Measurements from ENCODE around the gene POU6F2. TPM values are rescaled to one million over a fixed set of nuclear protein-coding genes. Genes with fewer than 3 reads are reported as not detected.

The POU6F2 gene
- total and polyA plus RNA-seq, 2 of the 4 experiments (the other 2 are of a cell fraction): not detected

GRCh38 chr7:39270018-39270417, 292.3 kb downstream of the POU6F2 start:
- no peak overlapping the region for H2BK5ac ChIP-seq (ENCODE audit: low read depth, low read length, poor library complexity, severe bottlenecking)
- ChIA-PET CTCF (no interaction called here), POLR2A (ENCODE audit: unreplicated experiment) (no interaction called here)
- DNase-seq (no peak), ATAC-seq (ENCODE audit: low read depth) (no peak)
- 53% methylated on average over 3 of the region's 5 CpGs; no CpG with 5 or more reads in 1 of the 2 experiments for WGBS, 2 experiments (ENCODE audit: extremely low coverage in 2 of 2, insufficient read length in 1 of 2)
- H3K9ac ChIP-seq (ENCODE audit: low read depth, low read length): no peak overlapping the region
- H3K79me1 ChIP-seq (ENCODE audit: low read depth in 1 of 2, low read length in 2 of 2): no peaks in the 10 kb centered on the region
- no peaks in the 10 kb centered on the region for H3K27me3 ChIP-seq (ENCODE audit: control insufficient read depth, insufficient read depth, low read length)
- no peak overlapping the region for H3K4ac ChIP-seq (ENCODE audit: low read depth, low read length)
- H3K4me2 ChIP-seq (ENCODE audit: low read depth, low read length): no peak overlapping the region
- H3K9me1 ChIP-seq (ENCODE audit: insufficient read depth, low read length): no peaks in the 10 kb centered on the region
- H3K36me3 ChIP-seq (ENCODE audit: control insufficient read depth, insufficient read depth, low read length): no peaks in the 10 kb centered on the region
- H3K56ac ChIP-seq (ENCODE audit: extremely low read depth, insufficient read depth, low read length): no peak overlapping the region
- dilution Hi-C loops (cut with HindIII; ENCODE audit: low sequenced_read_pairs, unreplicated experiment): no loop called here
- no peak overlapping the region for H4K8ac ChIP-seq (ENCODE audit: low read depth in 2 of 2, low read length in 2 of 2)
- in situ Hi-C loops (cut with MboI; ENCODE audit: low sequenced_read_pairs): no loop called here
- no peak overlapping the region for H3K23ac ChIP-seq (ENCODE audit: low read depth, low read length)
- no peak overlapping the region for H2AFZ ChIP-seq (replicated peaks; ENCODE audit: low read length, poor library complexity)
- no peak overlapping the region for H2BK120ac ChIP-seq (ENCODE audit: low read depth, low read length)
- no peak overlapping the region for H3K14ac ChIP-seq (replicated peaks; ENCODE audit: low read depth, low read length)
- no peak overlapping the region for H3K18ac ChIP-seq (ENCODE audit: low read depth, low read length)
- H2AK9ac ChIP-seq (replicated peaks; ENCODE audit: low read depth, low read length, poor library complexity): no peak overlapping the region
- no peak overlapping the region for H4K91ac ChIP-seq (ENCODE audit: insufficient read depth, low read depth, low read length)
- H2BK20ac ChIP-seq (ENCODE audit: low read depth, low read length): no peak overlapping the region
- H3K4me1 ChIP-seq (ENCODE audit: control insufficient read depth, insufficient read depth, low read length): no peaks in the 10 kb centered on the region
- no TSS peak for BruUV-seq (replicated peaks)
- no peaks in the 10 kb centered on the region for H3K9me3 ChIP-seq (ENCODE audit: control insufficient read depth, insufficient read depth, low read length)
- no peak overlapping the region for H2AK5ac ChIP-seq (ENCODE audit: low read depth, low read length)
- no peaks in the 10 kb centered on the region for H4K20me1 ChIP-seq (ENCODE audit: insufficient read depth, low read length)
- intact Hi-C loops (cut with micrococcal nuclease): no loop called here
- TF ChIP-seq CHD1 (IDR thresholded peaks at IDR 0.05; ENCODE audit: low read depth, low read length) (no peak), USF2 (IDR thresholded peaks at IDR 0.05; ENCODE audit: low read depth, low read length) (peak; percentile 27; the same call in 1 of the 2 replicates)
- no peak overlapping the region for H4K5ac ChIP-seq (ENCODE audit: low read depth, low read length)
- H3K4me3 ChIP-seq (ENCODE audit: insufficient read depth, low read depth, low read length): no peak overlapping the region
- H3K27ac ChIP-seq (ENCODE audit: insufficient read depth, low read length): no peak overlapping the region
- no peak overlapping the region for H2BK15ac ChIP-seq (ENCODE audit: low read depth, low read length)

Data from IMR-90 (cell line).